Lung (tissue), 12 donors: Measurements from ENCODE around the gene TBCEL. TPM values are rescaled to one million over a fixed set of nuclear protein-coding genes. Genes with fewer than 3 reads are reported as not detected.

Source experiments
- ATAC-seq: fragments of 200-7000 bp; cut with Tn5 transposase; one replicate; pipeline ENCODE4 v1.9.1; 2020; ENCODE audit warnings: moderate number of reproducible peaks; ENCODE audit not compliant: insufficient read depth, low FRiP score
- DNase-seq, 3 donors: peaks; one replicate each; pipeline ENCODE4 v3.0.0-alpha.2; 2013 to 2017
- H3K27ac ChIP-seq, 2 donors: one replicate each; pipeline ENCODE4 v1.5.1; 2013; ENCODE audit warnings: mild to moderate bottlenecking in 2 of 2, moderate library complexity in 2 of 2, control low read depth in 1 of 2, inconsistent platforms in 1 of 2, low read depth in 1 of 2, low read length in 1 of 2
- H3K27me3 ChIP-seq, 3 donors: one replicate each; pipeline ENCODE4 v1.5.1; 2013; ENCODE audit warnings: low read length in 2 of 3; ENCODE audit not compliant: control insufficient read depth in 3 of 3, insufficient read depth in 3 of 3
- H3K36me3 ChIP-seq, 4 donors: one replicate each; pipeline ENCODE4 v1.5.1; 2013; ENCODE audit warnings: low read length in 4 of 4, mild to moderate bottlenecking in 1 of 4, moderate library complexity in 1 of 4; ENCODE audit not compliant: control insufficient read depth in 4 of 4, insufficient read depth in 4 of 4
- H3K4me1 ChIP-seq, 5 donors: one replicate each; pipeline ENCODE4 v1.5.1; 2013; ENCODE audit warnings: low read length in 5 of 5, mild to moderate bottlenecking in 2 of 5, moderate library complexity in 1 of 5; ENCODE audit not compliant: control insufficient read depth in 5 of 5, insufficient read depth in 5 of 5
- H3K4me3 ChIP-seq: one replicate; pipeline ENCODE4 v1.5.1; 2013; ENCODE audit warnings: mild to moderate bottlenecking, control low read depth, moderate library complexity
- H3K9ac ChIP-seq, 2 donors: one replicate each; pipeline ENCODE4 v1.5.1; 2013; ENCODE audit warnings: low read length in 2 of 2, control low read depth in 1 of 2; ENCODE audit not compliant: insufficient read depth in 1 of 2
- H3K9me3 ChIP-seq, 4 donors: one replicate each; pipeline ENCODE4 v1.5.1; 2013; ENCODE audit warnings: low read length in 3 of 4, mild to moderate bottlenecking in 1 of 4, moderate library complexity in 1 of 4; ENCODE audit not compliant: control insufficient read depth in 4 of 4, insufficient read depth in 3 of 4
- WGBS, 2 donors: extraction: QIAGEN DNeasy Blood & Tissue Kit; methylation state at CpG; one replicate each; pipeline ENCODE4 v1.1.7; 2013; 5-methylcytosine and 5-hydroxymethylcytosine counted together
- polyA plus RNA-seq, 2 donors: library from polyadenylated mRNA; stranded (reverse); fragments of 200-250 nt; gene quantifications; one replicate each; pipeline ENCODE4 v1.2.1, GENCODE V29; 2013
- total RNA-seq, 2 donors: library from RNA; depleted of rRNA in 1 of 2; stranded (reverse); fragments of >200 nt in 1 of 2; gene quantifications; one replicate each; pipeline ENCODE4 v1.2.1, GENCODE V29; 2014 to 2021
- TF ChIP-seq, protein P1 (sequence below): IDR thresholded peaks from 2 replicates; pipeline ENCODE4 v1.5.1; 2012; ENCODE audit warnings: mild to moderate bottlenecking; ENCODE audit errors: control extremely low read depth, extremely low read depth
- donor health status: control.
- donor health status: control.
- donor health status: Bipolar disorder and iron deficiency.
- donor health status: healthy.
- donor health status: DM: yes; HTN: yes; CAD: no.

Gene TBCEL
- total and polyA plus RNA-seq, 4 donors = 5.0 to 73.2 (median 17.5) TPM

DNA sequence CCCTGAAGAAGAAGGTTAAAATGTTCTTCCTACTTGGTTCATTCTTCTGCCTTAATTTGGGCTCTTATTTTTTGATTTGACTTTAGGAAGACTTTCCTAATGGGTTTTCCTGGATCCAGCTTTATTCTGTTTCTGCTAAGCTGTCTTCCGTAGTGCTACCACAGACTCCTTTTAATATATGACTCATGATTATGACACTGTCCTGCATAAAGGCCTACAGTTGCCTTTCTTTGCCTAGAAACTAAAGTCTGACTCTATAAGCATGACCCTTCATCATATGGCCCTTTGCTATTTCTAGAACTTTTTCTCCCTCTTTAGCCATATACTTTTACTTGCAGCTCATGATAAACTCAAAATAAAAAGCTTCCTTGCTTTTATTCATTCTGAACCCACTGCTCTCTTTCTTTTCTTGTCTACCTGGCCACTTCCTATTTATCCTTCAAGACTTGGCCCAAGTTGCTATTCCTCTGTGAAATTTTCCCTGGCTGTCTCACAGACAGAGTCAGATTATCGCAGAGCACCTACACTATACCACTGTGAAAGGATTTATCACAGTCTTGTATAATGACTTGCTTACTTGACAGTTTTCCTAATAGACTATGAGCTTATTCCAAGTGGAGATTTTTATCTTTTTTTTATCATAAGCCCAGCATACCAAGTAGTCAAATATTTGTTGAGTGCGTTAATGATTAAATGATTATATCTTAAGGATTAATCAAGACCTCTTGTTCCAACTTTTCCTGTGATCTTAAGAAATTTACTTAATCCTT is 24.7 kb downstream of the TBCEL start:
- no peak overlapping the region for H3K27ac ChIP-seq
- 72 to 90% methylated on average over 3 of the region's 3 CpGs for WGBS, 2 donors

DNA sequence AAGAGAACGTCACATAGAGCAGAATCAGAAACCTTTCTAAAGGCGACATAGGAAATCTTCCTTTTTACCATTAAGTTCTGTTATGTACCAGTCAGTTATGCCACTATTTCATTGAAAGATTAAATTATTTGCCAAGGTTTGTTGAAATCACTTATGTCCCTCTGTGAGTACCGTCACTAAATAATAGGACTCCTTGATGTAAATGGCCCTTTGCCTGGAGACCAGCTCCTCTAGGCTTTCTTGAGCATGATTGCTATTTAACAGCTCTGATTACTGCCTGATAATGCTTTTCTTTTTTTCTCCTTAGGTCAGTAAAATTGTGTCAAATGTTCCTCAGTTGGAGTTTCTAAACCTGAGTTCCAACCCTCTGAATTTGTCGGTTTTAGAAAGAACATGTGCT is 29.3 kb downstream of the TBCEL start:
- H3K27ac ChIP-seq = no peak overlapping the region
- no peak overlapping the region for H3K4me3 ChIP-seq
- no peak overlapping the region for H3K9ac ChIP-seq
- peak in 1 of 3 donors; percentile 39 for DNase-seq
- no peaks in the 10 kb centered on the region for H3K9me3 ChIP-seq
- H3K27me3 ChIP-seq = no peaks in the 10 kb centered on the region
- H3K4me1 ChIP-seq = no peaks in the 10 kb centered on the region
- H3K36me3 ChIP-seq = peaks cover 0 to 37% (median 18%) of the 10 kb centered on the region in 4 donors
- WGBS, 2 donors = 79 to 86% methylated on average over 4 of the region's 4 CpGs
- ATAC-seq = no peak
- TF ChIP-seq, protein P1, sequence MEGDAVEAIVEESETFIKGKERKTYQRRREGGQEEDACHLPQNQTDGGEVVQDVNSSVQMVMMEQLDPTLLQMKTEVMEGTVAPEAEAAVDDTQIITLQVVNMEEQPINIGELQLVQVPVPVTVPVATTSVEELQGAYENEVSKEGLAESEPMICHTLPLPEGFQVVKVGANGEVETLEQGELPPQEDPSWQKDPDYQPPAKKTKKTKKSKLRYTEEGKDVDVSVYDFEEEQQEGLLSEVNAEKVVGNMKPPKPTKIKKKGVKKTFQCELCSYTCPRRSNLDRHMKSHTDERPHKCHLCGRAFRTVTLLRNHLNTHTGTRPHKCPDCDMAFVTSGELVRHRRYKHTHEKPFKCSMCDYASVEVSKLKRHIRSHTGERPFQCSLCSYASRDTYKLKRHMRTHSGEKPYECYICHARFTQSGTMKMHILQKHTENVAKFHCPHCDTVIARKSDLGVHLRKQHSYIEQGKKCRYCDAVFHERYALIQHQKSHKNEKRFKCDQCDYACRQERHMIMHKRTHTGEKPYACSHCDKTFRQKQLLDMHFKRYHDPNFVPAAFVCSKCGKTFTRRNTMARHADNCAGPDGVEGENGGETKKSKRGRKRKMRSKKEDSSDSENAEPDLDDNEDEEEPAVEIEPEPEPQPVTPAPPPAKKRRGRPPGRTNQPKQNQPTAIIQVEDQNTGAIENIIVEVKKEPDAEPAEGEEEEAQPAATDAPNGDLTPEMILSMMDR = no peak

More for the DNA sequence above, 24.7 kb downstream of the TBCEL start:
- Histone ChIP-seq H3K9me3 (no peaks in the 10 kb centered on the region), H3K4me3 (no peak overlapping the region), H3K27me3 (no peaks in the 10 kb centered on the region), H3K4me1 (no peaks in the 10 kb centered on the region), H3K36me3 (peaks cover 4 to 23% (median 11%) of the 10 kb centered on the region in 4 donors), H3K9ac (no peak overlapping the region)
- DNase-seq (peak in 1 of 3 donors; percentile 29), ATAC-seq (no peak)
- TF ChIP-seq, protein P1 = no peak

DNA sequence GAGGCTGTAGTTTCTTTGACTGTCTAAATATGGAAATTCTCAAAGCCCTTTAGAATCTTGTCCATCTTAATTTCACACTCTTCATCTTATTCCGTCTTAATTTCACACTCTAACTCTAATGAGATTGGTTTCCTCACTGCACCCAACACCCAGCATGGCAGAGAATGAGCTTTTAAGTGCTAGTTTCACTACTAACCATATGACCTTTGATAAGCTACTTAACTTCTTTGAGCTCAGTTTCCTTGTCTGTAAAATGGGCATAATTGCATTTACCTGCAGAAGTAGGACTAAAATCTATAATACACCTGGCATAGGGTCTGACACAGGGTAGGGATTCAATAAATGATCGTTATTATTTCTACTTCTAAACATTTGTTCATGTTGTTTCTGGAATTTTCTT is 30.4 kb downstream of the TBCEL start:
- Histone ChIP-seq H3K9ac (no peak overlapping the region), H3K27me3 (no peaks in the 10 kb centered on the region), H3K36me3 (peaks cover 0 to 40% (median 18%) of the 10 kb centered on the region in 4 donors), H3K27ac (no peak overlapping the region), H3K9me3 (no peaks in the 10 kb centered on the region), H3K4me1 (no peaks in the 10 kb centered on the region), H3K4me3 (no peak overlapping the region)
- 92 to 95% methylated on average over 2 of the region's 2 CpGs for WGBS, 2 donors
- DNase-seq (no peak), ATAC-seq (no peak)
- TF ChIP-seq, protein P1 = no peak
